ENCODE data around the gene SMAD6.

SMAD6 gene

GRCh38 chr15:66703540-66703941 lies 1.5 kb downstream of the SMAD6 start:
- Histone ChIP-seq H3K79me2 (ENCODE audit: control insufficient read depth, insufficient read depth, low read length, unreplicated experiment) (peaks cover 47% of the 10 kb centered on the region), H2AFZ (ENCODE audit: low read length, unreplicated experiment) (peak overlapping the region; percentile 68), H3K36me3 (ENCODE audit: insufficient read depth, low read length) (peaks cover 4% of the 10 kb centered on the region; the same call in 1 of the 2 replicates), H3K4me3 (ENCODE audit: low read depth, low read length) (peak overlapping the region; percentile 87), H3K27ac (ENCODE audit: low read depth, low read length) (no peak overlapping the region), H3K4me1 (ENCODE audit: control insufficient read depth, insufficient read depth, low read length, unreplicated experiment) (peaks cover 39% of the 10 kb centered on the region), H3K27me3 (ENCODE audit: insufficient read depth, low read length) (no peaks in the 10 kb centered on the region)

DNA sequence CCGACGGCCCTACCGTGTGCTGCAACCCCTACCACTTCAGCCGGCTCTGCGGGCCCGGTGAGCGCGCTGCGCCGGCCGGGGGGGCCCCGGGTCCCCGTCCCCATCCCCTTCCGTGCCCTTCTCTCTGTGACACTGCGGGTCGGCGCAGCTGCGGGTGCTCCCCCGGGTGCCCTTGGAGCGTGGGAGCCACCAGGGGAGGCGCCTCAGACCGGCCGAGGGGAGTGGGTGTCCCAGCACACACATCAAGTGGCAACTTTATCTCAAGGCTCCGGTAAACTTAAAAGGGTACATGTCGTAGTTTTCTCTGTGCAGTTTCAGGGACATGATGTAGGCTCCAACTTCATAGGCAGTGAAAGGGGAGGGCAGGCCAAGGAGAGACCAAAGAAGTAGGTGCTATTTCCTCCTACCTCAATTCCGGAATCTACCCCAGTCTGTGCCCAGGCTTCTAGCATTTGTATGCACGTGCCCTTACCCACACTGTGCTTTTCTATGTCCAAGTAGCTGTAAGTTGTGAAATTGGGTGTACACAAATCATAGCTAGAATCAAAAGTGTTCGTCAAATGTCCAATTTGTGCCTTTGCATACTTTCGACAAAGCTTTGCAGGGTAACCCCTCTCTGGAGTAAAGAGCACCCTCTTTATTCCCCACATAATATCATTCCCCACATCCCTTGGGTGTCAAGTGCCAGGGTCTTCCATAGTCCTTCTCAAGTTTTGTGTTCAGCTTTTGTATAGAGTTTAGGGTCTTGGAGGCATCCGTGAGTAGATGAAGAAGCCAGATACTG lies 2.2 kb downstream of the SMAD6 start:
- H3K4me3 ChIP-seq (ENCODE audit: low read depth, low read length), result peak overlapping the region; percentile 87
- H3K4me1 ChIP-seq (ENCODE audit: control insufficient read depth, insufficient read depth, low read length, unreplicated experiment), result peaks cover 38% of the 10 kb centered on the region
- peaks cover 47% of the 10 kb centered on the region for H3K79me2 ChIP-seq (ENCODE audit: control insufficient read depth, insufficient read depth, low read length, unreplicated experiment)
- H3K27me3 ChIP-seq (ENCODE audit: insufficient read depth, low read length), result no peaks in the 10 kb centered on the region
- peak overlapping the region; percentile 43 for H2AFZ ChIP-seq (ENCODE audit: low read length, unreplicated experiment)
- H3K27ac ChIP-seq (ENCODE audit: low read depth, low read length), result no peak overlapping the region
- H3K36me3 ChIP-seq (ENCODE audit: insufficient read depth, low read length), result peaks cover 5% of the 10 kb centered on the region; the same call in 1 of the 2 replicates

- peaks cover 47% of the 10 kb centered on the region for H3K79me2 ChIP-seq (ENCODE audit: control insufficient read depth, insufficient read depth, low read length, unreplicated experiment)
- no peak overlapping the region for H3K27ac ChIP-seq (ENCODE audit: low read depth, low read length)
- peak overlapping the region; percentile 87 for H3K4me3 ChIP-seq (ENCODE audit: low read depth, low read length)
- no peaks in the 10 kb centered on the region for H3K27me3 ChIP-seq (ENCODE audit: insufficient read depth, low read length)
- H3K4me1 ChIP-seq (ENCODE audit: control insufficient read depth, insufficient read depth, low read length, unreplicated experiment), result peaks cover 38% of the 10 kb centered on the region
- H2AFZ ChIP-seq (ENCODE audit: low read length, unreplicated experiment), result no peak overlapping the region
- peaks cover 5% of the 10 kb centered on the region; the same call in 1 of the 2 replicates for H3K36me3 ChIP-seq (ENCODE audit: insufficient read depth, low read length)
These were observed 2.7 kb downstream of the SMAD6 start for GRCh38 chr15:66704803-66705153.

DNA sequence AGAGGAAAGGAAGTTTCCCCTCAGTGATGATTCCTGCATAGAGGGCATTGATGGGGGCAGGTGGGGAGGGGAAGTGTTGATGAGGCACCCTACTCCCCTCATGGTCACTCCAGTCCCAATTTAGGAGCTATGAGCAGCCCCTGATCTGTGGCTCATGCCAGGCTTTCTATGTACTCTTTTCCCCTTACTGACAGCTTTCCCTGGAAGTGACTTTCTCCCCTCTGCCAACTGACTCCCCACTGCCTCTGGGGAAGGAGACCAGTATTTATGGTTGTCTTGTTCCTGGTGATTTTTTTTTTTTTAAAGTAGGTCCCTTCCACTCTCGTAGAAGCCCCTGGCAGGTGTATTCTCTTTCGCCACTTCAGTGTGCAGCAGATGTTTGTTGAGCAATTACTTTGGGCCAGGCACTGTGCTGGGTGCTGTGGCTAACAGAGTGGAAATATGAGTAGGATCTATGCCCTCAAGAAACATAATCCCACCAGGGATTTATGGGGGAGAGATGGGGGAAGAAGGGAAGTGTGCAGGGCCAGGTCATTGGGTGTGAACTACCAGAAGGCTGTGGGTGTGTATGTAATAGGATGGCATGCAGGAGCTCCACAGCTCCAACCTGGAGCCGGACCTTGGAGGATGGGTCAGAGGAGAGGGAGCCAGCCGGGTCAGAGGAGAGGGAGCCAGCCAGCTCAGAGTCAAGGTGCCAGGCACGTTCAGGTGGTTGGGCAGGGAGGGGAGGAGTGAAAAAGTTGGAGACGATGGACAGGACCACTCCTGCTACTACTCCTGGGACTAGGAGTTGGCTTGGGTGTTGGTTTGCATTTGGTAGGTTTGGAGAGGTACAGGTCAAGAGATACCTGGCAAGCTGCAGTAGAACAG lies 3.5 kb downstream of the SMAD6 start:
- no peak overlapping the region for H3K27ac ChIP-seq (ENCODE audit: low read depth, low read length)
- peaks cover 47% of the 10 kb centered on the region for H3K79me2 ChIP-seq (ENCODE audit: control insufficient read depth, insufficient read depth, low read length, unreplicated experiment)
- H3K4me3 ChIP-seq (ENCODE audit: low read depth, low read length), result peak overlapping the region; percentile 87

DNA sequence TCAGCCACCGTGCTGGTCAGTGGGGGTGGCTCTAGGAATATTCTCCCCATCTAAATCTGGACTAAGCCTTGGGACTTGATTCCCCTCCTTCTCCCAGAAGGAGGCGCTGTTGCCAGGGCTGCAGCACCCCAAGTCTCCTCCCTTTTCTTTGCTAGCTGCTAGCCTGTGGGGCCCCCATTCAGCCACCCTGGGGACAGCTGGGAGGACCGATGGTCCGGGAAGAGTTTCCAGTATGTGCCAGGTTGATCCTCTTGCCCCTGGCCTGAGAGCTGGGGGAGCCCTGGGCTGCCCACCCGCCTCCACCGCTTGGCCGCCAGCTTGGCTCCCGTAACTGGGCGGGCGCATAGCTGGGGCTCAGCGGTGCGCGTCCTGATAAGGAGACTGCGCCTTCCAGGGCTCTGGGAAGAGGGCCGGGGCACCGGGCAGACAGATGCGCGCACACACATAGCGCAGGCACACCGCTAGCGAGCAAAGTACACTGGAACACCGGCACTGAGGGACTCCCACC lies 4.2 kb downstream of the SMAD6 start:
- peak overlapping the region; percentile 87 for H3K4me3 ChIP-seq (ENCODE audit: low read depth, low read length)
- H3K27ac ChIP-seq (ENCODE audit: low read depth, low read length), result no peak overlapping the region
- H3K79me2 ChIP-seq (ENCODE audit: control insufficient read depth, insufficient read depth, low read length, unreplicated experiment), result peaks cover 47% of the 10 kb centered on the region
- H3K4me1 ChIP-seq (ENCODE audit: control insufficient read depth, insufficient read depth, low read length, unreplicated experiment), result peaks cover 34% of the 10 kb centered on the region
- no peaks in the 10 kb centered on the region for H3K27me3 ChIP-seq (ENCODE audit: insufficient read depth, low read length)
- no peak overlapping the region for H2AFZ ChIP-seq (ENCODE audit: low read length, unreplicated experiment)
- peaks cover 5% of the 10 kb centered on the region; the same call in 1 of the 2 replicates for H3K36me3 ChIP-seq (ENCODE audit: insufficient read depth, low read length)

More for the DNA sequence above, 3.5 kb downstream of the SMAD6 start:
- Histone ChIP-seq H2AFZ (ENCODE audit: low read length, unreplicated experiment) (no peak overlapping the region), H3K4me1 (ENCODE audit: control insufficient read depth, insufficient read depth, low read length, unreplicated experiment) (peaks cover 35% of the 10 kb centered on the region), H3K36me3 (ENCODE audit: insufficient read depth, low read length) (peaks cover 5% of the 10 kb centered on the region; the same call in 1 of the 2 replicates), H3K27me3 (ENCODE audit: insufficient read depth, low read length) (no peaks in the 10 kb centered on the region)

DNA sequence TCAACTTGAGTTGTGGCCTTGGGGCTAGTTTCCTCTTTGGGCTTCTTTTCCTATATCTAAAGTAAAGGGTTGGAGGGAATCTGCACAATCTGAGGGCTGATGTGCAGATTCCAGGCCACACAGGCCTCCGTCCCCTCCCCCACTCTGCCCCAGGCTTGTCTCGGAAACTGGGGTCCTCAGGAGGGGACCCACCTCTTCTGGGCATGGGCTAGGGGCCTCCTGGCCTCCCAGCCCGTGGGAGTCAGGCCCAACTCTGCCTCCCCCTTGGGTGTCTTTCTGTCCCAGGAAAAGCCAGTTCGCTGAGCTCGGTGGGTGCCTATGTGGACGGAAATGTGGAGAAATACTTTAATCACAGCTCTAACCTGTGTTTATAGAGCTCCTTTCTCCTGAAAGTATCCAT lies 4.8 kb downstream of the SMAD6 start:
- Histone ChIP-seq H2AFZ (ENCODE audit: low read length, unreplicated experiment) (no peak overlapping the region), H3K27me3 (ENCODE audit: insufficient read depth, low read length) (no peaks in the 10 kb centered on the region), H3K79me2 (ENCODE audit: control insufficient read depth, insufficient read depth, low read length, unreplicated experiment) (peaks cover 47% of the 10 kb centered on the region), H3K4me1 (ENCODE audit: control insufficient read depth, insufficient read depth, low read length, unreplicated experiment) (peaks cover 34% of the 10 kb centered on the region), H3K27ac (ENCODE audit: low read depth, low read length) (peak overlapping the region; percentile 16; the same call in 1 of the 2 replicates), H3K4me3 (ENCODE audit: low read depth, low read length) (peak overlapping the region; percentile 87), H3K36me3 (ENCODE audit: insufficient read depth, low read length) (peaks cover 5% of the 10 kb centered on the region; the same call in 1 of the 2 replicates)

DNA sequence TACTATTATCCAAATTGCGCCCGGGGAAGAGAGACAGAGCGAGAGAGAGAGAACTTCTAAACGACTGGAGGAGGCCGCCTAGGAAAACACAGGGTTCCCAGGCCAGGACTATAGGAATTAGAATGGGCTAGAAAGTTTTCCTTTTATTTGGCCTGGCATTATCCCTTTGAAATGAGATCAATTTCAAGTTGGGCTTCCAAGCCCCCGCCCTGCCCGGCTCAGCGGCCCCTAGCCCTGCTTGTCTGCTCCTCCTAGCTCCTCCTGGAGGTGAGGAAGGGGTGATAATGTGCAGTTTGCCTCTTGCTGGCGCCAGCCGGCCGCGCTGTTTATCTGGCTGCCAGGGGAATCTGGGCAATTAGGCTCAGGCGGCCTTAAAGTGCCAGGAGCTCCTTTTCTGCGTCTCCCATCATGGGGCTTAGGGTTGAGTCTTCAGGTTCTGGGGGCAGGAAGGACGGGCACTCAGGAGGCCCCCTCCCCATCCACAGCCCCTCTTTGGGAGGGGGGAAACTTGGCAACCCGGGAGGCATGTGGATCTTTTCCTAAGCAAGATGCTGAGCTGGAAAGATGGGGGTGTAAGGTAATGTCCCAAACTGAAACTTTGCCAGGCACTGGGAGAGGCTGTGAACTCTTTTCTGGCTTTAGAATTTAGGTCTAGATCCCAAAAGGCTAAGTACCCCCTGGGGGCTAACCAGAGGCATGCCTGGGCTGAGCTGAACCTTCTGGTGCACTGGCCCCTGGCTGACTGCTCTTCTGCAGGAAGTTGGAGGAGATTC lies 5.5 kb downstream of the SMAD6 start:
- peak overlapping the region; percentile 87 for H3K4me3 ChIP-seq (ENCODE audit: low read depth, low read length)
- H3K4me1 ChIP-seq (ENCODE audit: control insufficient read depth, insufficient read depth, low read length, unreplicated experiment), result peaks cover 34% of the 10 kb centered on the region
- H3K79me2 ChIP-seq (ENCODE audit: control insufficient read depth, insufficient read depth, low read length, unreplicated experiment), result peaks cover 46% of the 10 kb centered on the region
- H3K36me3 ChIP-seq (ENCODE audit: insufficient read depth, low read length), result peaks cover 5% of the 10 kb centered on the region; the same call in 1 of the 2 replicates
- peak overlapping the region; percentile 16; the same call in 1 of the 2 replicates for H3K27ac ChIP-seq (ENCODE audit: low read depth, low read length)
- no peaks in the 10 kb centered on the region for H3K27me3 ChIP-seq (ENCODE audit: insufficient read depth, low read length)
- H2AFZ ChIP-seq (ENCODE audit: low read length, unreplicated experiment), result peak overlapping the region; percentile 63

- no peak overlapping the region for H3K4me3 ChIP-seq (ENCODE audit: low read depth, low read length)
- peaks cover 34% of the 10 kb centered on the region for H3K4me1 ChIP-seq (ENCODE audit: control insufficient read depth, insufficient read depth, low read length, unreplicated experiment)
- H3K79me2 ChIP-seq (ENCODE audit: control insufficient read depth, insufficient read depth, low read length, unreplicated experiment), result peaks cover 37% of the 10 kb centered on the region
- H3K27me3 ChIP-seq (ENCODE audit: insufficient read depth, low read length), result no peaks in the 10 kb centered on the region
- H2AFZ ChIP-seq (ENCODE audit: low read length, unreplicated experiment), result no peak overlapping the region
- no peak overlapping the region for H3K27ac ChIP-seq (ENCODE audit: low read depth, low read length)
- peaks cover 5% of the 10 kb centered on the region; the same call in 1 of the 2 replicates for H3K36me3 ChIP-seq (ENCODE audit: insufficient read depth, low read length)
These were observed 6.4 kb downstream of the SMAD6 start for GRCh38 chr15:66708389-66708788.

GRCh38 chr15:66709884-66710283 lies 7.8 kb downstream of the SMAD6 start:
- H3K4me3 ChIP-seq (ENCODE audit: low read depth, low read length), result no peak overlapping the region
- peaks cover 42% of the 10 kb centered on the region for H3K4me1 ChIP-seq (ENCODE audit: control insufficient read depth, insufficient read depth, low read length, unreplicated experiment)
- no peak overlapping the region for H3K27ac ChIP-seq (ENCODE audit: low read depth, low read length)
- H3K27me3 ChIP-seq (ENCODE audit: insufficient read depth, low read length), result no peaks in the 10 kb centered on the region
- peaks cover 5% of the 10 kb centered on the region; the same call in 1 of the 2 replicates for H3K36me3 ChIP-seq (ENCODE audit: insufficient read depth, low read length)
- H3K79me2 ChIP-seq (ENCODE audit: control insufficient read depth, insufficient read depth, low read length, unreplicated experiment), result peaks cover 24% of the 10 kb centered on the region
- H2AFZ ChIP-seq (ENCODE audit: low read length, unreplicated experiment), result no peak overlapping the region

DNA sequence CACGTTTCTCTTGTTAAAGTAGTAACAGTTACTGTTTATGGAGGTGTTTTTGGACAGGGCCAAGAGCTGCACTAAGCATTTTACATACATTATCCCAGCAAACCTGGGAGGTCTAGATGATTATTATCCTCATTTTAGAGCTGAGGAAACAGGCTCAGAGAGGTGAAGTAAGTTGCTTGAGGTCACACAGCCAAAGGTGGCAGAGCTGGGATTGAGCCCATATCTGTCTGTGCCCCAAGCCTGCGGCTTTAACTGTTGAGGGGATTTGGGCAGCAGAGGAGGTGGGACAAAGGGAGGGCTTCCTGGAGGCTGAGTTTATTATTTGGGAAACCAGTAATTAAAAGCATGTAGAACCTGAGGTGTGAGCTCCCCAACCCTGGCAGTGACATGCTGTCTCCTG lies 9.2 kb downstream of the SMAD6 start:
- no peaks in the 10 kb centered on the region for H3K27me3 ChIP-seq (ENCODE audit: insufficient read depth, low read length)
- H3K4me3 ChIP-seq (ENCODE audit: low read depth, low read length), result no peak overlapping the region
- peaks cover 11% of the 10 kb centered on the region for H3K79me2 ChIP-seq (ENCODE audit: control insufficient read depth, insufficient read depth, low read length, unreplicated experiment)
- H3K27ac ChIP-seq (ENCODE audit: low read depth, low read length), result no peak overlapping the region
- peaks cover 32% of the 10 kb centered on the region for H3K4me1 ChIP-seq (ENCODE audit: control insufficient read depth, insufficient read depth, low read length, unreplicated experiment)
- H2AFZ ChIP-seq (ENCODE audit: low read length, unreplicated experiment), result no peak overlapping the region
- H3K36me3 ChIP-seq (ENCODE audit: insufficient read depth, low read length), result peaks cover 10% of the 10 kb centered on the region; the same call in 1 of the 2 replicates

All from ACC112 (cell line).